ENCODE results near the gene CUX1. TPM values are rescaled to one million over a fixed set of nuclear protein-coding genes. Genes with fewer than 3 reads are reported as not detected.
A peak's percentile ranks its signal among the peaks of the same experiment; 100 is the strongest.

Gene CUX1
- total and polyA plus RNA-seq, 10 of the 15 experiments (the other 5 are each of a cell fraction or from before 2014, with no cell fraction given): 6.1 to 48.6 (median 25.9) TPM

DNA sequence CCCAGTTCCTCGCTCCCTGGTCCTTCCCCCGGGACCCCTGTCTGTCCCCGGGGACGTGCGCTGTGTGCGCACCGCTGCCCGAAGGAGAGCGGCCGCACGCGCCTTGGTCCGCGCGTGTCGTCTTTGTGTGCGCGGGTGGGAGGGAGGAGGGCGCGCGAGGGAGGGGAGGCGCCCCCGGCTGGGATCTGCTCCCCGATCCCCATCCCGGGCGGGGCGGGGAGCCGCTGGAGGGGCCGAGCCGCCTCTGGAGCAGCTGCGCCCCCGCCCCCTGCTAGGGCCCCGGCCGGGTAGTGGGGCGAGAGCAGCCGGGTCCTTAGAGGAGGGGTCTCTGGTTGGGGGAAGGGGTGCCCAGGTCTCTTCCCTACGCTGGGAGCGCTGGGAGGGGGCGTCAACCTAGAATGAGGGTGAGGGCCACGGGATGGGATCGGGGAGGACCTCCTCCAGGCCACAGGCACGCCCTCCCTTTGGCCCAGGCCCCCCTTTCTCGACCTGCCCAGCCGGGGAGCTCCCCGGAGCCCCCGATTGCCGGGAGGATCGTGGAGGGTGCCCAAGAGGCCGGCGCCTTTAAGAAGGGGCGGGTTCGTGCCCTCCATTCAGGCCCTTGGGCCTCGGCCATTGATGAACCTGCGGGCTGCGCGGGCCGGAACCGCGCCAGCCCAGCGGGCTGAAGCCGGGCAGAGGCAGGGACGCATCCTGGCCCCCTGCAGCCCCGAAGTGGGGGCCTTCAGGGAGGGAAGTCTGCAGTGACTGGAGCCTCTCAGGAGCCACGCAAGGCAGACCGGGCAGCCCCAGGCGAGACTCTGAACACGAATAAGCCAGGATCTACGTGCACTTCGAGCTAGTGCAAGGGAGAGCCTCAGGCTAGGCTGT is 469.9 kb downstream of the CUX1 start (continued):
- TF ChIP-seq, protein P1, sequence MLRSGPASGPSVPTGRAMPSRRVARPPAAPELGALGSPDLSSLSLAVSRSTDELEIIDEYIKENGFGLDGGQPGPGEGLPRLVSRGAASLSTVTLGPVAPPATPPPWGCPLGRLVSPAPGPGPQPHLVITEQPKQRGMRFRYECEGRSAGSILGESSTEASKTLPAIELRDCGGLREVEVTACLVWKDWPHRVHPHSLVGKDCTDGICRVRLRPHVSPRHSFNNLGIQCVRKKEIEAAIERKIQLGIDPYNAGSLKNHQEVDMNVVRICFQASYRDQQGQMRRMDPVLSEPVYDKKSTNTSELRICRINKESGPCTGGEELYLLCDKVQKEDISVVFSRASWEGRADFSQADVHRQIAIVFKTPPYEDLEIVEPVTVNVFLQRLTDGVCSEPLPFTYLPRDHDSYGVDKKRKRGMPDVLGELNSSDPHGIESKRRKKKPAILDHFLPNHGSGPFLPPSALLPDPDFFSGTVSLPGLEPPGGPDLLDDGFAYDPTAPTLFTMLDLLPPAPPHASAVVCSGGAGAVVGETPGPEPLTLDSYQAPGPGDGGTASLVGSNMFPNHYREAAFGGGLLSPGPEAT (IDR thresholded peaks at IDR 0.05; ENCODE audit: low read depth): peak; percentile 18; the same call in 1 of the 2 replicates
- TF ChIP-seq SIN3A (IDR thresholded peaks at IDR 0.05; ENCODE audit: low read depth, low read length) (peak; percentile 70; the same call in 1 of the 2 replicates), SMARCA5 (IDR thresholded peaks at IDR 0.05) (0 out of 2 replicates have a peak, but pooled peaks have one; percentile 1), PML (IDR thresholded peaks at IDR 0.05; ENCODE audit: low read length) (no peak), PAX5 (IDR thresholded peaks at IDR 0.05; ENCODE audit: borderline replicate concordance, low read depth, low read length) (no peak), IRF5 (IDR thresholded peaks at IDR 0.05; ENCODE audit: borderline replicate concordance) (no peak), ATF2 (IDR thresholded peaks at IDR 0.05; ENCODE audit: low read length) (no peak), BHLHE40 (IDR thresholded peaks at IDR 0.05; ENCODE audit: borderline replicate concordance in 1 of 2, low read depth in 2 of 2, low read length in 1 of 2) (no peak; a peak in 1 of 4 replicates), FOXM1 (IDR thresholded peaks at IDR 0.05; ENCODE audit: low read depth, low read length) (no peak), BMI1 (IDR thresholded peaks at IDR 0.05; ENCODE audit: borderline replicate concordance) (no peak), SRF (IDR thresholded peaks at IDR 0.05; ENCODE audit: low read depth in 2 of 2, low read length in 2 of 2) (no peak), EZH2 (IDR thresholded peaks at IDR 0.05; ENCODE audit: borderline replicate concordance, control insufficient read depth, low read depth, low read length) (no peak), HDGF (IDR thresholded peaks at IDR 0.05) (no peak), SIX5 (IDR thresholded peaks at IDR 0.05; ENCODE audit: low read depth, low read length, severe bottlenecking) (no peak), POU2F2 (IDR thresholded peaks at IDR 0.05; ENCODE audit: borderline replicate concordance, low read depth, low read length) (no peak), NFYB (IDR thresholded peaks at IDR 0.05; ENCODE audit: insufficient read depth, low read depth, low read length) (0 out of 2 replicates have a peak, but pooled peaks have one; percentile 22), PAX8 (IDR thresholded peaks at IDR 0.05) (no peak)
- TF ChIP-seq, protein P2, sequence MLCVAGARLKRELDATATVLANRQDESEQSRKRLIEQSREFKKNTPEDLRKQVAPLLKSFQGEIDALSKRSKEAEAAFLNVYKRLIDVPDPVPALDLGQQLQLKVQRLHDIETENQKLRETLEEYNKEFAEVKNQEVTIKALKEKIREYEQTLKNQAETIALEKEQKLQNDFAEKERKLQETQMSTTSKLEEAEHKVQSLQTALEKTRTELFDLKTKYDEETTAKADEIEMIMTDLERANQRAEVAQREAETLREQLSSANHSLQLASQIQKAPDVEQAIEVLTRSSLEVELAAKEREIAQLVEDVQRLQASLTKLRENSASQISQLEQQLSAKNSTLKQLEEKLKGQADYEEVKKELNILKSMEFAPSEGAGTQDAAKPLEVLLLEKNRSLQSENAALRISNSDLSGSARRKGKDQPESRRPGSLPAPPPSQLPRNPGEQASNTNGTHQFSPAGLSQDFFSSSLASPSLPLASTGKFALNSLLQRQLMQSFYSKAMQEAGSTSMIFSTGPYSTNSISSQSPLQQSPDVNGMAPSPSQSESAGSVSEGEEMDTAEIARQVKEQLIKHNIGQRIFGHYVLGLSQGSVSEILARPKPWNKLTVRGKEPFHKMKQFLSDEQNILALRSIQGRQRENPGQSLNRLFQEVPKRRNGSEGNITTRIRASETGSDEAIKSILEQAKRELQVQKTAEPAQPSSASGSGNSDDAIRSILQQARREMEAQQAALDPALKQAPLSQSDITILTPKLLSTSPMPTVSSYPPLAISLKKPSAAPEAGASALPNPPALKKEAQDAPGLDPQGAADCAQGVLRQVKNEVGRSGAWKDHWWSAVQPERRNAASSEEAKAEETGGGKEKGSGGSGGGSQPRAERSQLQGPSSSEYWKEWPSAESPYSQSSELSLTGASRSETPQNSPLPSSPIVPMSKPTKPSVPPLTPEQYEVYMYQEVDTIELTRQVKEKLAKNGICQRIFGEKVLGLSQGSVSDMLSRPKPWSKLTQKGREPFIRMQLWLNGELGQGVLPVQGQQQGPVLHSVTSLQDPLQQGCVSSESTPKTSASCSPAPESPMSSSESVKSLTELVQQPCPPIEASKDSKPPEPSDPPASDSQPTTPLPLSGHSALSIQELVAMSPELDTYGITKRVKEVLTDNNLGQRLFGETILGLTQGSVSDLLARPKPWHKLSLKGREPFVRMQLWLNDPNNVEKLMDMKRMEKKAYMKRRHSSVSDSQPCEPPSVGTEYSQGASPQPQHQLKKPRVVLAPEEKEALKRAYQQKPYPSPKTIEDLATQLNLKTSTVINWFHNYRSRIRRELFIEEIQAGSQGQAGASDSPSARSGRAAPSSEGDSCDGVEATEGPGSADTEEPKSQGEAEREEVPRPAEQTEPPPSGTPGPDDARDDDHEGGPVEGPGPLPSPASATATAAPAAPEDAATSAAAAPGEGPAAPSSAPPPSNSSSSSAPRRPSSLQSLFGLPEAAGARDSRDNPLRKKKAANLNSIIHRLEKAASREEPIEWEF (IDR thresholded peaks at IDR 0.05; ENCODE audit: insufficient replicate concordance, low read depth, low read length): no peak
